GM12874 (cell line): Measurements from ENCODE around the gene ADH1A.

Experiments used
- TF ChIP-seq, protein P1 (sequence below): IDR thresholded peaks from 2 replicates; pipeline ENCODE4 v1.5.1; 2011; ENCODE audit warnings: low read depth, mild to moderate bottlenecking, control low read depth, low read length, moderate library complexity; ENCODE audit not compliant: insufficient read depth

Gene ADH1A

DNA sequence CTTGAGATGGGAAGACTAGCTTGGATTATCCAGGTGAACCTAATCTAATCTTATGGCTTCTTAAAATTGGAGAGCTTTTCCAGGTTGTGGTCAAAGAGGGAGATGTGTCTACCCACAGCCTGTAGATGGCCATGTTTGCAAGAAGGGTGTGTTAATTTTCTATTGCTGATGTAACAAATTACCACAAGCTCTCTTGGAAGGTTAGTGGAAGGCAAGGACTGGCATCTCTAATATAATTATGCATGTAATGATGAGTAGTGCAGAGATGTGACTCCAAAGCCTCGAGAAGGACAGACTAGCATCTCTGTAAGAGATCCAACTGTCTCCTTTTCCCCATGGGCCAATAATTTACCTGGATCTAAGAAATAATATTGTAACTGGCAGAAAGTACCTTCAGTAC lies 33.6 kb upstream of the ADH1A start:
- TF ChIP-seq, protein P1, sequence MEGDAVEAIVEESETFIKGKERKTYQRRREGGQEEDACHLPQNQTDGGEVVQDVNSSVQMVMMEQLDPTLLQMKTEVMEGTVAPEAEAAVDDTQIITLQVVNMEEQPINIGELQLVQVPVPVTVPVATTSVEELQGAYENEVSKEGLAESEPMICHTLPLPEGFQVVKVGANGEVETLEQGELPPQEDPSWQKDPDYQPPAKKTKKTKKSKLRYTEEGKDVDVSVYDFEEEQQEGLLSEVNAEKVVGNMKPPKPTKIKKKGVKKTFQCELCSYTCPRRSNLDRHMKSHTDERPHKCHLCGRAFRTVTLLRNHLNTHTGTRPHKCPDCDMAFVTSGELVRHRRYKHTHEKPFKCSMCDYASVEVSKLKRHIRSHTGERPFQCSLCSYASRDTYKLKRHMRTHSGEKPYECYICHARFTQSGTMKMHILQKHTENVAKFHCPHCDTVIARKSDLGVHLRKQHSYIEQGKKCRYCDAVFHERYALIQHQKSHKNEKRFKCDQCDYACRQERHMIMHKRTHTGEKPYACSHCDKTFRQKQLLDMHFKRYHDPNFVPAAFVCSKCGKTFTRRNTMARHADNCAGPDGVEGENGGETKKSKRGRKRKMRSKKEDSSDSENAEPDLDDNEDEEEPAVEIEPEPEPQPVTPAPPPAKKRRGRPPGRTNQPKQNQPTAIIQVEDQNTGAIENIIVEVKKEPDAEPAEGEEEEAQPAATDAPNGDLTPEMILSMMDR = no peak

DNA sequence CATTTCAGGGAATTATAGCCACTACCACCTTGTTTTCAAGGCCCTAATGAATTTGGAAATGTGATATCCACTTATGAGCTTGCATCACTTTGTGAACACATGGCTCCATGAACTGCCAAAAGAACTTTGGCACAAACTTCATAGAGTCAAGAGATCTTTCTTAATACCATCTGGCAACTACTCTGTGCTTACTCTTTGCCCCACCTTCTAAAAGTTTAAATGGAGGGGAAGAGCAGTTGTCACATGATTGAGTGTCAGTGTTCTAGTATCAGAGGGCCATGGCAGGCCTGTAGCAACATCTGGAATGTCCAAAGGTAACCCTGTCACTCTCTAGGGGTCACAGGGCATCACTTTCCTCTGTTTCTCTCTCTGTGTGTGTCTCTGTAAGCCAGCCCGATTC lies 33.0 kb upstream of the ADH1A start:
- TF ChIP-seq, protein P1 = no peak

DNA sequence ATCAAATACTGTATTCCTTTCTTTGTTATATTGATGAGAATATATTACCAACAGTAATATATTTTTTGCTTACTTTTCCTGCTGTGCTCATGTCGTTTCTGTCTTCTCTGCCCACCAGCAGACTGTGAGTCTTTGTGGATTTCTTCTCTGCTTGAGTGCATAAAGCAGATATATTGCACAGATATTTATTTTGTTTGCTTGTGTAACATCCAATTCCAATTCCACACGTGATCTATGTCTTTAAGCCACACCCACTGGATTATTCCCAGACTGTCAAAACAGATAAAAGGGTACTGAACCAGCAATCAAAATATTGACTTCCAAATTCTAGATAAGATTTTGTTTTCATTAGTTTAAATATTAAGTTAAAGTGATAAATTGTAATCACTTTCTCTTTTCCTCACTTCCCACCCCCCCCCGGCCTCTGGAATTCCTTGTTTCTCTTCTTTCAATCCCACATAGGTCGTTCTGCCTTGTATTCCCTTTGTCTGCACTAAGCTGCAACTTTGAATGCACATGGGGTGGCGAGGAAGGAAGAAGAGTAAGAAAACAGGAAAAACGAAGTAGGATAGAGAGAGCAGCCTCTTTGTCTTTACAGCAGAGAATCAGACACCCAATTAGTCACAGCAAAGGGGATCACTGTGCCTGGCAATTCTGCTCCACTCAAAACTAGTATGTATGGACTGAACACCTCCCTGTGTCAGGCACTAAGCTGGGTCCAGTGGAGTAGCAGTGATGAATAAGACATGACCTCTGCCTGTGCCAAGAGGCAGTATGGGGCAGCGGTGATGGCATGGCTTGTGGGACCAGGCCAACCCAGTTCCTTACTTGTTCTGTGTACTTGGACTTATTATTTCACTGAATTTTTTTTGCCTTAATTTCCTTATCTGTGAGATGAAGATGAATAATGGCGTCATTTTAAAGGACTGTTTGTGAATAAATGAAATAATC lies 30.7 kb upstream of the ADH1A start, which contains the start of gene ADH1B:
TSS of gene ADH1B (minus strand) at position 161 of the 951 bp plus-strand sequence. CDS start at position 91, 70 bp downstream.
- TF ChIP-seq, protein P1 = no peak

DNA sequence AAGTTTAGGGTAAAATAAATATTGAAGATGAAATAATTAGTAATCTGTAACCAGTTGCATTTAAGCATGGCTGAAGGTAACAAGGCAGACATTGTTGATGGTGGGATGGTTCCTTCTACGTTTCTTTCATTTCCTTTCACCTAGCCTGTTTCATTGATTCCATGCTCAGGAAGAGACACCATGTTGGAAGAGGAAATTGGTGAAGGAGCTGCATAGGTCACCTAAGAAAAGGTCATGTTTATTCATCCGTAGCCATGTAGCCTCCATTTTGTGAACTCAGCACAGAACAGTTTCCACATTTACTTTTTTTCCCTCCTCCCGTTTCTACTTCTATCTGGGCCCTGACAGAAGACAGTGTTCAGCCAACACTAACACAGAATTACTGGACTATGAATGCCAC lies 26.6 kb upstream of the ADH1A start:
- TF ChIP-seq, protein P1 = no peak

DNA sequence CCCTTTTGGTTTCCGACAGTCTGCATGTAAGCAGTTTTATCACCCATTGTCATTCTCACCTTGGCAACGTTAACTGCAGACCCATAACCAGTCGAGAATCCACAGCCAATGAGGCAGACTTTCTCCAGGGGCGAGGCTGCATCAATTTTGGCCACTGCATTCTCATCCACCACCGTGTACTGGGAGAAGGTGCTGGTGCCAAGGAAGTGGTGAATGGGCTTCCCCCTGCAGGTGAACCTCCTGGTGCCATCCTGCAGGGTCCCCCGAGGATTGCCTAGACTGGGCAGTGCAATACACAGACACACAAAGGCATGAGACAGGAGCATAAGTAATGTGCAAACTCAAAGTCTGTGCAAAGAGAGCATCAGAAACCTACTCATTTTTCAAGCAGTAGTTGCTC lies 25.1 kb upstream of the ADH1A start:
- TF ChIP-seq, protein P1 = no peak

DNA sequence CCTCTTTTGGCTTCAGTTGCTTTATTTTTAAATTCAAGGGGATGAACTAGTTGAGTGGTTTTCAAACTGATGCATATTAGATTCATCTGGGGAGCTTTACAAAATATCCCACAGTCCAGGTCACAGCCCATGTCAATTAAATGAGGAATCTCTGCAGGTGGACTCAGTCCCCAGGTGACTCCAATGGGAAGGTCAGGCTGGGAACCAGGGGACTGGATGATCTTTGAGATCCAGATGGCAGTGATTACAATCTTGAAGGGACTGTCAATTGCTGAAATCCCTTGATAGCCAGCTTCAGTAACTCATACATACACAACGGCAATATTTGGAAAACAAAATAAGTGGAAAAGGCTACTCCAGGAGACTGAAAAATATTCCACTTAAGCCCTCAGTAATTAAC lies 23.4 kb upstream of the ADH1A start:
- TF ChIP-seq, protein P1 = no peak

DNA sequence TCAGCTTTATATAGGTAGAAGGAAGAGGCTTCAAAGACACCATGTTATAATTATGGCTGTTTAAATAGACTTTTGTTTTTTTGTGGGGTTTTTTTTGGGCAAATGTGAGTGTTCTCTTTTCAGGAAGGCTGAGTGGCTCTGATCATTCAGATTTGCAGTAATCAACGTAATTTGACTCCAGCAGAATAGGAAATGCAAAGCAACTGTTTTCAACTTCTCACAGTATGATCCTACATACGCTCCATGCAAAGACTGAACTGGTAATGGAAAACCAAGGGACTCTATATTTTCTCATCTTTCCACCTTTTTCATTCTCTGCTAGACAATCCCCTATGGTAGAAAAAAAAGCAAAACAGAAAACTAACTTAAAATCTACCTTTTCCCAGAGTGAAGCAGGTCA lies 19.6 kb upstream of the ADH1A start:
- TF ChIP-seq, protein P1 = no peak
